ENCODE results near the gene FAR2. TPM values are rescaled to one million over a fixed set of nuclear protein-coding genes. Genes with fewer than 3 reads are reported as not detected.

The FAR2 gene
- total and polyA plus RNA-seq, 2 donors = 8.3 to 18.6 TPM

DNA sequence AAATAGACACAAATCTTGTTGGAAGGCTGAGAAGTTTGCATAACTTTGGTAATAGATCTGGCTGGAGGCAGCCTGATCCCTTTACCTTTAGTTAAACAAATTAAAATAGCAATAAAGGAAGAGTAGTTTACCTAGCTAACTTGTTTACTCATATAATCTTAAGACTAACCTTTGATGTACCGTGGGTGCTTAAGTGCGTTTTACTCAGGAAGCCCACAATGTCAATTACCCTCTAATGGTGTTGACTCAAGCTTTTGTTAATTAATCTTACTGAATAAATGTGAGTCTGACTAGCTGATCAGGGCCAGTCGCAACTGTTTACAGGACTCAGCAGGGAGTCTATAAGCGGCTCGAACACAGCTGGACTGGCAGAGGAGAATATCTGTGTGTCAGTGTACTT is 51.5 kb downstream of the FAR2 start:
- no peak for DNase-seq (ENCODE audit: extremely low spot score)
- no peaks in the 10 kb centered on the region for H3K4me1 ChIP-seq (ENCODE audit: insufficient read depth)
- no peak overlapping the region for H3K4me3 ChIP-seq (ENCODE audit: low read depth, low read length)
- H3K27ac ChIP-seq (ENCODE audit: low read depth) = no peak overlapping the region
- 38% methylated on average over 5 of the region's 5 CpGs for WGBS
- no peaks in the 10 kb centered on the region for H3K36me3 ChIP-seq (ENCODE audit: insufficient read depth)

DNA sequence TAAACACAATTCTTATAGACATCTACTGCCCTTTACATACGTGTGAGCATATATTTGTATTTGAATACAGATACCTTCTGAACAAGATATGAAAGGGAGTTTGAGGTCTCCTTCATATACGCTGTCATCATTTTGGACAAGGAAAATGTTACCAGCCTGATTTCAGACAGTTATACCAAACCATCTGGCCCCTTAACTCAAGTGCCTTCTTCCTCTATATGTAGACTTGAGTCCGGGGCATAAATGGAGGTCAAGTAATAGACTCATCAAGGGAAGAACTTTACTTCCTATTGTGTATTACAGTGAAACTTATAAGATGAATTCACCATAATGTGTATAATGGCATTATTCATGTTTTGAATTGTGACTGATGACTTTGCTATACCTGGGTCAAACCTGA is 52.2 kb downstream of the FAR2 start:
- Histone ChIP-seq H3K4me3 (ENCODE audit: low read depth, low read length) (no peak overlapping the region), H3K27ac (ENCODE audit: low read depth) (no peak overlapping the region), H3K36me3 (ENCODE audit: insufficient read depth) (no peaks in the 10 kb centered on the region), H3K4me1 (ENCODE audit: insufficient read depth) (no peaks in the 10 kb centered on the region)
- 75% methylated on average over 3 of the region's 3 CpGs for WGBS
- no peak for DNase-seq (ENCODE audit: extremely low spot score)

DNA sequence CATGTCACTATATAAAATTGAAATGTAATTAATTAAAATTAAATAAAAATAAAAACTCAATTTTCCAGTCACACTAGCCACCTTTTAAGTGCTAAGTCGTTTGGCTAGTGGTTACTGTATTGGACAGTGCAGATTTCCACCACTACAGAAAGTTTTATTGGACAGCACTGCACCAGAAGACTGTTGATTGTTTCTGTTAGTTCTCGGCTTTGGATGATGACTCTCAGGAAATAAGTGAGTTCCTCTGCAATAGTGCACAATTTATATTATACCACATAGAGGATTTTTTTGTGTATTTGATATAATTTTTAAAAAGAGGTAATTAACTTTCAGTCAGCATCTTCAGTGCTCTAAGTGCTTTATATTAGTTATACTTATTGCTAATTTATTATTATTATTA is 52.7 kb downstream of the FAR2 start:
- Histone ChIP-seq H3K4me1 (ENCODE audit: insufficient read depth) (no peaks in the 10 kb centered on the region), H3K36me3 (ENCODE audit: insufficient read depth) (no peaks in the 10 kb centered on the region), H3K4me3 (ENCODE audit: low read depth, low read length) (no peak overlapping the region), H3K27ac (ENCODE audit: low read depth) (no peak overlapping the region)
- DNase-seq (ENCODE audit: extremely low spot score) = no peak
- 74% methylated on average over 2 of the region's 2 CpGs for WGBS

DNA sequence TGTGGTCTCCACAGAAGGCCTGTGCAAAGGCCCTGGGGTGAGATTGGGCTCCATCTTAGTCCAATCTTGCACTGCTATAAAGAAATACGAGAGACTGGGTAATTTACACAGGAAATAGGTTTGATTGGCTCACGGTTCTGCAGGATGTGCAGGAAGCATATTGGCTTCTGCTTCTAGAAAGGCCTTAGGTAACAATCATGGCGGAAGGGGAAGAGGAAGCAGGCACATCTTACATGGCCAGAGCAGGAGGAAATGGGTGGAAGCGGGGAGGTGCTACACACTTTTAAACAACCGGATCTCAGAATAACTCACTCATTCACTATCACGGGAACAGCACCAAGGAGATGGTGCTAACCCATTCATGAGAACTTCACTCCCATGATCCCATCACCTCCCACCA is 55.4 kb downstream of the FAR2 start:
- Histone ChIP-seq H3K36me3 (ENCODE audit: insufficient read depth) (no peaks in the 10 kb centered on the region), H3K4me1 (ENCODE audit: insufficient read depth) (no peaks in the 10 kb centered on the region), H3K27ac (ENCODE audit: low read depth) (no peak overlapping the region), H3K4me3 (ENCODE audit: low read depth, low read length) (no peak overlapping the region)
- DNase-seq (ENCODE audit: extremely low spot score) = no peak
- 95% methylated on average over 6 of the region's 6 CpGs for WGBS

DNA sequence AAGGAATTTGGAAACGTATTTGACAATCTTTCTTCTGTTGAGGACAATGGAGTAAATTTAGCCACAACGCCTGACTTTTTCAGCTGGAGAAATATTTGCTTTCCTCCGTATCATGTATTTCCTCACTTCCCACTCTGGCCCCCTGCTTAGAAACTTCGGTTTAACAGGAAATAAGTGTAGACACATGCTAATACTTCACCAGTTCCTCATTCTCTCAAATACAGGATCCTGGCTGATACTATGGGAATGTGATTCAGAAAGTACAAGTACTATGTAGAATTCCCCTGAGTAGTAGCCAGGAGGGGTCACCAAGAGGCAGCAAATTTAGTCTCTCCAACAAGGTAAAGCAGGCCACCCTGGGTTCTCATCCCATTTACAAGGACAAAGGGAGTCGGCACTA is 58.0 kb downstream of the FAR2 start:
- no peak overlapping the region for H3K4me3 ChIP-seq (ENCODE audit: low read depth, low read length)
- no peaks in the 10 kb centered on the region for H3K4me1 ChIP-seq (ENCODE audit: insufficient read depth)
- 66% methylated on average over 5 of the region's 5 CpGs for WGBS
- no peaks in the 10 kb centered on the region for H3K36me3 ChIP-seq (ENCODE audit: insufficient read depth)
- DNase-seq (ENCODE audit: extremely low spot score) = no peak
- H3K27ac ChIP-seq (ENCODE audit: low read depth) = no peak overlapping the region

DNA sequence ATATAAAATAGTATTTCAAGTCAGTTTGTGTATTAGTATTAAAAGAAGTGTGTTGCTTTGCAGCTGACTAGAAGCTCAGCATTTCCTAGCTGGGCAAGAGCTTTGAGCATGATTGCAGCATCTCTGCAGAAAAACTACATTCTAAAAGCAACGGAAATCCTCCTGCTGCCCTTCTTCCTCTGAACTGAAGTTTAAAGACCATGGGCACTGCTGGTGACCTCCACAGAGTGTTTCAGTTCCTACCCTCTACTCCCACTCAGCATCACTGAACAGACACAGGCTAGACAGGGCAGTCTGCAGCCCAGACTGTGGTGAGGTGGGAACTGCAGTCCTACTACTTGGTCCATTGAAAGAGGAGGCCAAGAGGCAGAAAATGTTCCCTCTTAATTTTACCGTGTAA is 59.0 kb downstream of the FAR2 start:
- no peak for DNase-seq (ENCODE audit: extremely low spot score)
- no peaks in the 10 kb centered on the region for H3K36me3 ChIP-seq (ENCODE audit: insufficient read depth)
- 88% methylated on average over 2 of the region's 2 CpGs for WGBS

DNA sequence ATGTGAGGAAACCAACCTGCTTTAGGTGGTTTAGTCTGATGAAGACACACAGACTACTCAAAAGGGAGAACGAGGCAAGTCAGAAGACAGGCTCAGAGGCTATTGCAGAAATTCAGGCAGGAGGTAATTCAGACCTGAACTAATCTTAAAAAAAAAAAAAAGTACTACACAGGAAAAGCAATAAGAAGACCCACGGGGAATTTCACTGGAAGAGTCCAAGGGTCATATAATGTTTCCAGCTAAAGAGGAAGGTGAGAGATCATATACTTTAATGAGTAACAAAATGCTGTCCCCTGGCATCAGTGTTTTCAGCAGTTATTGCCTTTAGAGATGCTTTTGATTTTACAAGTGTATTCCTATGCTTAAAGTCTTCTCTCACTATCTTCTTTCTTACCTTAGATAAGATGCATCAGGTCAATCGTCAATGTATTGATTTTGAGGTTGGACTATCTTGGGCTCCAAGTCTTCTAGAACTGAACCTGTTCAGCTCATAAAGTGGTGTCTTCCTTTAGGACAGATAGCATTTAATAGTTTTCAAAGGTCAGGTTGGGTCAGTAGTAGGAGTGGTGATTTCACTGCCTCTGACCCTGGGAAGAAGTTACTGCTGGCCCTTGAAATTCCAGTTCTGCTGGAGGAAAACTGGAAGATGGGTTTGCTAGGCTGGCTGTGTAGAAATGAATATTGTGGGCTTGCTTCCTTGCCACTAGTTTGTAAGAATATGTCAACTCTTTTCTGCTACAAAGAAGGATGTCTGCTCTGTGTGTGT is 60.0 kb downstream of the FAR2 start:
- 71% methylated on average over 3 of the region's 3 CpGs for WGBS
- DNase-seq (ENCODE audit: extremely low spot score) = no peak
- H3K4me1 ChIP-seq (ENCODE audit: insufficient read depth) = no peaks in the 10 kb centered on the region
- H3K36me3 ChIP-seq (ENCODE audit: insufficient read depth) = no peaks in the 10 kb centered on the region
- H3K27ac ChIP-seq (ENCODE audit: low read depth) = no peak overlapping the region
- no peak overlapping the region for H3K4me3 ChIP-seq (ENCODE audit: low read depth, low read length)

More for the DNA sequence above, 59.0 kb downstream of the FAR2 start:
- Histone ChIP-seq H3K4me1 (ENCODE audit: insufficient read depth) (no peaks in the 10 kb centered on the region), H3K27ac (ENCODE audit: low read depth) (no peak overlapping the region), H3K4me3 (ENCODE audit: low read depth, low read length) (no peak overlapping the region)

DNA sequence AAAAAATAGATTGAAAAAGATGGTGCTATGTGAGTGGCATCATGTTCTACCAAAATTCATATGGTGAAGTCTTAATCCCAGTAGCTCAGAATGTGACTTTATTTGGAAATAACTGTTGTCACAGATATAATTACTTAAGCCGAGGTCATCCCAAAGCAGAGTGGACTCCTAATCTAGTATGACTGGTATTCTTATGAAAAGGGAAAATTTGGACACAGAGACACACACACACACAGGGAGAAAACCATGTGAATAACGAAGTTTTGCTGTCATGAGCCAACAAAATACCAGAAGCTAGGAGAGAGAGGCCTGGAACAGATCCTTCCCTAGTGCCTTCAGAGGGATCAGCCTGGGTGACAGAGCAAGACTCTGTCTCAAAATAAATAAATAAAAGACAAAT is 62.6 kb downstream of the FAR2 start:
- 69% methylated on average over 2 of the region's 2 CpGs for WGBS
- Histone ChIP-seq H3K36me3 (ENCODE audit: insufficient read depth) (no peaks in the 10 kb centered on the region), H3K27ac (ENCODE audit: low read depth) (no peak overlapping the region), H3K4me3 (ENCODE audit: low read depth, low read length) (no peak overlapping the region), H3K4me1 (ENCODE audit: insufficient read depth) (no peaks in the 10 kb centered on the region)
- no peak for DNase-seq (ENCODE audit: extremely low spot score)

DNA sequence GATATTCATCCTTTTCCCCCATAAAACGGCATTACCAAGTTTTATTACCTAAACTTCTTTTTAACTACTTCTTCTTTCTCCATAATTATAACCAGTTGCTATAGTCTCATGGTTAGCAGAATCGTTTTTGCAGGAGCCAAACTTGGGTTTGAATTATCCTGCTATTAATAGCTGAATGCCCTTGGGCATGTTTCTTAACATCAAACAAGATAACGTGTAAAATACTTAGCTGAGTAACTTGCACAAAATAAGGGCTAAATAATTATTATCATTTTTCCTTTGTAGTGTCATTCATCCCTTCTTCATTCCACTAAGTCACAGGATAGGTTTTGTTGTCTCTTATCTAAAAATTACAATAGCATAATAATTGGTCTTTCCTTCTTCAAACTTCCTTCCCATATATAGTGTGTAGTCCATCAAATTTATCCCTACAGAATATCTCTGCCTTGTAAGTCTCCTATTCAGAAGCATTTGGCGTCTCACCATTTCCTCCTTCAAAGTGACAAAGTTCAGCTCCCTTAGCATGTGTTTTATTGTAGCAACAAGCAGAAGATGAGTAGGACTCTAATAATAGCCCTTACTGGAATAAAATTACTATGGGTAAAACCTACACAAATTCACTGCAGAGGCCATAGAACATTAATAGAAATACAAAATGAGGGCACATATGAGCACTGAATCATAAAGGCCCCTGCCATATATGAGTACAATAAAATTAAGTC is 63.8 kb downstream of the FAR2 start:
- H3K27ac ChIP-seq (ENCODE audit: low read depth) = no peak overlapping the region
- no peaks in the 10 kb centered on the region for H3K36me3 ChIP-seq (ENCODE audit: insufficient read depth)
- H3K4me3 ChIP-seq (ENCODE audit: low read depth, low read length) = no peak overlapping the region
- no peaks in the 10 kb centered on the region for H3K4me1 ChIP-seq (ENCODE audit: insufficient read depth)
- WGBS = 43% methylated on average over 4 of the region's 4 CpGs
- no peak for DNase-seq (ENCODE audit: extremely low spot score)

DNA sequence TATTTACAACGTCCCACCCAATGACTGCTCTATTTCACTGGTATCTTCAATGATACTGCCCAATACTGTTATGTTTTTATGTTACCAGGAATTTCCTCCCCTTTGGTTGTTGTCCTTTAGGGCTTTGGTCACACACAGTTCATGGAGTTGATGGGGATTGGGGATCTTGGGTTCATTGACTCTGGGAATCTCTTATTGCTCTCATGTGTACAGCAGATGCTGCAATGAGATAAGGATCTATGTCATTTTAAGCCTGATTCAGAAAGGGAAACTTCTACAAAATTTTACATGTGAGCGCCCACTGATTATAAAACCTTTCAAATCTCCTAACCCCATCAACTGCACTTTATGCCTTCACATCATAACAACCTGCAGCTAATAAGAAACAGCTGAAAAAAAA is 67.2 kb downstream of the FAR2 start:
- no peak for DNase-seq (ENCODE audit: extremely low spot score)
- Histone ChIP-seq H3K4me3 (ENCODE audit: low read depth, low read length) (no peak overlapping the region), H3K36me3 (ENCODE audit: insufficient read depth) (no peaks in the 10 kb centered on the region), H3K27ac (ENCODE audit: low read depth) (no peak overlapping the region), H3K4me1 (ENCODE audit: insufficient read depth) (no peaks in the 10 kb centered on the region)
- WGBS = 74% methylated on average over 2 of the region's 2 CpGs

DNA sequence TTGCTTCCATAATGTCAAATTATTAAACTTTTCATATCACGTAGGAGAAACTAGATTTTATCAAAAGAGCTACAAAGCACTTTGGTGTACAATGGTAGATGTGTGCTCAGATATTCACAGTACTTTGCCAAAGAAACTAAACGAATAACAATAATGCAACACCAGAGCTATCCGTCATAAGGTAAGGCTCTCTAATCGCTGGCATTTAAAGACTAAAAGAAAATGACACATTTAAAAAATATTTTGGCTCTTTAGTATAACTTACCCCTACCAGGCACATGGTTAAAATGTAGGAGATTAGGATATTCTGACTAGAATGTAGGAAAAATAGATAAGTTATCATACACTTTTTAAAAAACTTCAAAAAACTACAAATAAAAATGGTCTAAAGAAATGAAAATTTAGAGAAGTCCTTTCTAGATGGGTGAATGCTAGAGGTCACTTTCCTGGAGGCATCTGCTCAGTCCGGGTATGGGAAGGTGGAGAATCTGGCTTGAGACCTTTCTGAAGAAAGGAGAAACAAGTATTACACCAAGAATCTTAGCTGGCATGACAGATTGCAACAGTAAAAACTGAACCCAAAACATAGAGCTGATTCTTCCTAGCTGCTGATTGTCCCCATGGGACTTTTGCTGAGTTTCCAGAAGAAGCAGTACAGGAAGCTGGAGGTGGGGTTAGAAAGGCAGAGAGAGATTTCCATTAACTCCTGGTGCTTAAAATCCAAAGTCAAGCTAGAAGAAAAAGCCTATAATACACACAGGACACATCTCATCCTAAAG is 67.9 kb downstream of the FAR2 start:
- Histone ChIP-seq H3K36me3 (ENCODE audit: insufficient read depth) (no peaks in the 10 kb centered on the region), H3K4me3 (ENCODE audit: low read depth, low read length) (no peak overlapping the region), H3K27ac (ENCODE audit: low read depth) (no peak overlapping the region), H3K4me1 (ENCODE audit: insufficient read depth) (no peaks in the 10 kb centered on the region)
- DNase-seq (ENCODE audit: extremely low spot score) = no peak
- WGBS = 59% methylated on average over 5 of the region's 5 CpGs

DNA sequence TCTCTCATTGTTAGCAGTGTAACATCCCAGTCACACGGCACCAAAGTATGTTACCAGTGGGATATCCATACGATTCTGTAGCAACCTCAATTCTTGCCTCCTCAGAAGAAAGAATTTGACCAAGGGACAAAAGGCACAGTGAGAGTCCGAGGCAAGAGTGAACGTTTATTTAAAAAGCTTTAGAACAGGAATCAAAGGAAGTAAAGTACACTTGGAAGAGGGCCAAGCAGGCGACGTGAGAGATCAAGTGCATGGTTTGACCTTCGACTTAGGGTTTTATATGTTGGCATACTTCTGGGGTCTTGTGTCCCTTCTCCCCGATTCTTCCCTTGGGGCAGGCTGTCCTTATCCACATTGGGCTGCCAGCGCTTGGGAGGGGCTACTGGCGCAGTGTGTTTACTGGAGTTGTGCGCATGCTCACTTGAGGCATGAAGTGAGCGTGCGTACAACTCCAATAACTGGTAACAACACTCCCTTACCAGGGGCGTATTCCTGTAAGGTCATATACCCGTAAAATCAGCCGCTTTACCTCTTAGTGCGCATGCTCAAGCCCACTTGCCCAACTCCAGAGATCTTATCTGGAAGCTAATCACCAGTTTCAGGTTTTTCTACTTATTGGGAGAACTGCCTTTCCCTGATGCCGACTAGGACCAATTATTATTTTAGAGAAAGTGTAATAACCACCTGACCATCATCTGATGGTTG is 71.7 kb downstream of the FAR2 start:
- WGBS = 82% methylated on average over 18 of the region's 18 CpGs
- Histone ChIP-seq H3K4me3 (ENCODE audit: low read depth, low read length) (no peak overlapping the region), H3K27ac (ENCODE audit: low read depth) (no peak overlapping the region), H3K4me1 (ENCODE audit: insufficient read depth) (no peaks in the 10 kb centered on the region), H3K36me3 (ENCODE audit: insufficient read depth) (no peaks in the 10 kb centered on the region)
- no peak for DNase-seq (ENCODE audit: extremely low spot score)

DNA sequence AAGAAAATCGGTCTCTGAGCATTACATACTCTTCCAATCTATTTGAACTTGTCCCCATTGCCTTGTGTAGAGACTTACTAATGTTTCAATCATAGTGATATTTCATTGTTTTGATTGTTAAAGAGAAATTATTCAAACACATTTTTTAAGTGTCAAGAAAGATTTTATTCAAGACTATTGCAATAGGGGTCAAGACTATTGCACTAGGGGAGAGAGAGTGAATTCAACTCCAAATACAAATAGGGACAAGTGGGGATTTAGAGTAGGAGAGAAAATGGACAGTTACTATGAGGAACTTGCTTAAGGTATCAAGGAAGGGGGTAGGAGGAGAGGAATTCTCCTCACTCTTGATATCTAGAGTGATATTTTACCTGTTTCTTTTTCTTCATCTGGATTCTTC is 73.1 kb downstream of the FAR2 start:
- no peak overlapping the region for H3K4me3 ChIP-seq (ENCODE audit: low read depth, low read length)
- 95% methylated on average over 1 of the region's 1 CpG for WGBS
- H3K27ac ChIP-seq (ENCODE audit: low read depth) = no peak overlapping the region
- H3K36me3 ChIP-seq (ENCODE audit: insufficient read depth) = no peaks in the 10 kb centered on the region
- DNase-seq (ENCODE audit: extremely low spot score) = no peak
- no peaks in the 10 kb centered on the region for H3K4me1 ChIP-seq (ENCODE audit: insufficient read depth)
